Measurements from ENCODE around the gene CYP26B1. TPM values are rescaled to one million over a fixed set of nuclear protein-coding genes. Genes with fewer than 3 reads are reported as not detected.

The CYP26B1 gene
- total and polyA plus RNA-seq, 2 donors (not counting 3 experiments of a cell fraction or from before 2014, with no cell fraction given) = 0.30 to 1.1 TPM

- no peak for TF ChIP-seq MAX (IDR thresholded peaks at IDR 0.05; ENCODE audit: insufficient read depth, insufficient read length)
- no peak for TF ChIP-seq FOS (IDR thresholded peaks at IDR 0.05; ENCODE audit: borderline replicate concordance, insufficient read depth, low read length)
- no peak for TF ChIP-seq MYC (IDR thresholded peaks at IDR 0.05; ENCODE audit: low read depth, low read length)
- intact Hi-C loops (cut with micrococcal nuclease) = no loop called here
- Histone ChIP-seq H3K27me3 (ENCODE audit: control insufficient read depth in 2 of 2, insufficient read depth in 2 of 2, low read length in 2 of 2) (no peaks in the 10 kb centered on the region), H3K4me3 (replicated peaks in 1 of 3; ENCODE audit: insufficient read depth in 1 of 3, low read depth in 1 of 3, low read length in 3 of 3) (no peak overlapping the region), H3K27ac (ENCODE audit: insufficient read depth, low read depth, low read length) (no peak overlapping the region), H3K36me3 (ENCODE audit: control insufficient read depth in 2 of 2, extremely low read depth in 1 of 2, insufficient read depth in 2 of 2, low read length in 2 of 2) (no peaks in the 10 kb centered on the region), H2AFZ (ENCODE audit: low read depth, low read length) (no peak overlapping the region), H3K79me2 (ENCODE audit: control insufficient read depth, insufficient read depth, low read length) (no peaks in the 10 kb centered on the region), H3K9me3 (replicated peaks; ENCODE audit: control insufficient read depth, insufficient read depth, low read length) (no peaks in the 10 kb centered on the region), H3K9ac (replicated peaks; ENCODE audit: extremely low read depth, insufficient read depth, low read length) (no peak overlapping the region), H3K4me1 (ENCODE audit: control insufficient read depth, extremely low read depth, insufficient read depth, low read length) (no peaks in the 10 kb centered on the region), H4K20me1 (replicated peaks; ENCODE audit: control insufficient read depth, extremely low read depth, insufficient read depth, low read length) (no peaks in the 10 kb centered on the region), H3K4me2 (ENCODE audit: insufficient read depth, low read length) (no peak overlapping the region), H3K9me1 (replicated peaks; ENCODE audit: control insufficient read depth, extremely low read depth, insufficient read depth, low read length) (no peaks in the 10 kb centered on the region)
- DNase-seq (ENCODE audit: low read depth, low spot score) = no peak
- POLR2A ChIA-PET = no interaction called here
- no peak for FAIRE-seq
- BruUV-seq (replicated peaks) = no TSS peak
- dilution Hi-C loops (cut with MboI; ENCODE audit: extremely low pct_ligation_motif_present, low sequenced_read_pairs) = no loop called here
- CTCF ChIA-PET = no interaction called here
These were observed 63.1 kb downstream of the CYP26B1 start for GRCh38 chr2:72084584-72084976.

GRCh38 chr2:72083751-72084583 lies 63.7 kb downstream of the CYP26B1 start:
- BruUV-seq (replicated peaks) = no TSS peak
- TF ChIP-seq POLR2AphosphoS5 (IDR thresholded peaks at IDR 0.05; ENCODE audit: insufficient read depth, low read depth, low read length) (no peak), MYC (IDR thresholded peaks at IDR 0.05; ENCODE audit: low read depth, low read length) (no peak), CTCF (IDR thresholded peaks at IDR 0.05; ENCODE audit: extremely low read depth in 1 of 2, insufficient read depth in 1 of 2, low read depth in 1 of 2, low read length in 2 of 2) (no peak), JUN (IDR thresholded peaks at IDR 0.05; ENCODE audit: borderline replicate concordance, insufficient read depth, insufficient read length, low read depth) (no peak), FOS (IDR thresholded peaks at IDR 0.05; ENCODE audit: borderline replicate concordance, insufficient read depth, low read length) (no peak), MAX (IDR thresholded peaks at IDR 0.05; ENCODE audit: insufficient read depth, insufficient read length) (no peak), GATA2 (IDR thresholded peaks at IDR 0.05; ENCODE audit: insufficient read depth, insufficient read length, low read depth, low read length) (no peak), POLR2A (IDR thresholded peaks at IDR 0.05; ENCODE audit: low read depth, low read length) (no peak), EZH2 (IDR thresholded peaks at IDR 0.05; ENCODE audit: borderline replicate concordance, low read depth, low read length, severe bottlenecking) (no peak)
- H3K9me3 ChIP-seq (replicated peaks; ENCODE audit: control insufficient read depth, insufficient read depth, low read length) = no peaks in the 10 kb centered on the region
- no peak overlapping the region for H3K4me3 ChIP-seq (replicated peaks in 1 of 3; ENCODE audit: insufficient read depth in 1 of 3, low read depth in 1 of 3, low read length in 3 of 3)
- no peaks in the 10 kb centered on the region for H3K79me2 ChIP-seq (ENCODE audit: control insufficient read depth, insufficient read depth, low read length)
- H3K9ac ChIP-seq (replicated peaks; ENCODE audit: extremely low read depth, insufficient read depth, low read length) = no peak overlapping the region
- dilution Hi-C loops (cut with MboI; ENCODE audit: extremely low pct_ligation_motif_present, low sequenced_read_pairs) (no loop called here), intact Hi-C loops (cut with micrococcal nuclease) (no loop called here)
- H2AFZ ChIP-seq (ENCODE audit: low read depth, low read length) = no peak overlapping the region
- FAIRE-seq (no peak), DNase-seq (ENCODE audit: low read depth, low spot score) (no peak)
- H3K4me1 ChIP-seq (ENCODE audit: control insufficient read depth, extremely low read depth, insufficient read depth, low read length) = no peaks in the 10 kb centered on the region
- ChIA-PET CTCF (no interaction called here), POLR2A (no interaction called here)
- H3K27me3 ChIP-seq (ENCODE audit: control insufficient read depth in 2 of 2, insufficient read depth in 2 of 2, low read length in 2 of 2) = no peaks in the 10 kb centered on the region
- no peaks in the 10 kb centered on the region for H3K36me3 ChIP-seq (ENCODE audit: control insufficient read depth in 2 of 2, extremely low read depth in 1 of 2, insufficient read depth in 2 of 2, low read length in 2 of 2)
- no peaks in the 10 kb centered on the region for H4K20me1 ChIP-seq (replicated peaks; ENCODE audit: control insufficient read depth, extremely low read depth, insufficient read depth, low read length)
- H3K9me1 ChIP-seq (replicated peaks; ENCODE audit: control insufficient read depth, extremely low read depth, insufficient read depth, low read length) = no peaks in the 10 kb centered on the region
- no peak overlapping the region for H3K27ac ChIP-seq (ENCODE audit: insufficient read depth, low read depth, low read length)
- H3K4me2 ChIP-seq (ENCODE audit: insufficient read depth, low read length) = no peak overlapping the region
